ENCODE results near the gene NNMT.

Gene NNMT

GRCh38 chr11:114353443-114353842, 57.2 kb downstream of the NNMT start:
- DNase-seq = no peak

GRCh38 chr11:114354076-114354475, 57.9 kb downstream of the NNMT start:
- DNase-seq = no peak

- no peak for DNase-seq
These were observed 62.5 kb downstream of the NNMT start for GRCh38 chr11:114358716-114359115.

GRCh38 chr11:114359342-114359741, 63.1 kb downstream of the NNMT start:
- DNase-seq = no peak

- DNase-seq = no peak
These were observed 66.1 kb downstream of the NNMT start for GRCh38 chr11:114362326-114362725.

GRCh38 chr11:114362958-114363357, 66.8 kb downstream of the NNMT start:
- DNase-seq = no peak

Measured in NCI-H2107 (cell line).